GM19455 (cell line): Measurements from ENCODE around the gene BTG3.
A peak's percentile ranks its signal among the peaks of the same experiment; 100 is the strongest.

Source experiments
- ATAC-seq: cut with Tn5 transposase; IDR thresholded peaks from one replicate; pipeline ENCODE4 v1.9.1; 2021; ENCODE audit not compliant: unreplicated experiment

The BTG3 gene

DNA sequence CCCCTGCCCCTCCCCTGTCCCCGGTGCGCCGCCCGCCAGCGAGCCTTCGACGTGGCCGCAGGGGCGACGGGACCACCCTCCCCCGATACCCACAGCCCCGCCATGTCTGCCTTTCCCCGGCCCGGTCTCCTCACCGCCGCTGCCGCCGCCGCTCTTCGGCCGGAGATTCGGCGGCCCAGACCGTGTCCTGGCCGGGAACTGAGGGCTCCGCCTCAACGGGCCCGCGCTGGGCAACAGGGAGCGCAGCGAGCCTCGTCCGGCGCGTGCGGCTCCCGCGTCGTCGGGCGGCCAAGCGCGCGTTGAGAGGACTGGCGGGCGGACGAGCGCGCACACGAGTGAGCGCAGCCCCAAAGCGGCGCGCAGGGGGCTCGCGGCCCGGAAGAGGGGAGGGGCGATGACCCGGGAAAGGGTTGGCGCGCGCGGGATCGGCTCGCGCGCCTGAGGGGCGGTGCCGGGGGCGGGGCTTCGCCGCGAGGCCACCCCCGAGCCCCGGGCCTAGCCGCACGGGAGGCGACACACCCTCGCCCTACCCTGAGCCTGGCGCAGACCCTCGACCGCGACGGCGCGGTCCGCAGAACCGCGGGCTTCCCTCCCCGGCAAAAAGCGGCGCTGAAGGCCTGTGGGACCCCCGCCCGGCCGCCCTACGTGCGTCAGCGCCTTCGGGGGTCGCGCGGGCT lies at the start of gene BTG3:
Gene BTG3, minus strand, starts transcription at position 337 of the 677 bp plus-strand sequence. CDS start 3,757 bp downstream, outside the sequence.
- peak; percentile 71 for ATAC-seq

DNA sequence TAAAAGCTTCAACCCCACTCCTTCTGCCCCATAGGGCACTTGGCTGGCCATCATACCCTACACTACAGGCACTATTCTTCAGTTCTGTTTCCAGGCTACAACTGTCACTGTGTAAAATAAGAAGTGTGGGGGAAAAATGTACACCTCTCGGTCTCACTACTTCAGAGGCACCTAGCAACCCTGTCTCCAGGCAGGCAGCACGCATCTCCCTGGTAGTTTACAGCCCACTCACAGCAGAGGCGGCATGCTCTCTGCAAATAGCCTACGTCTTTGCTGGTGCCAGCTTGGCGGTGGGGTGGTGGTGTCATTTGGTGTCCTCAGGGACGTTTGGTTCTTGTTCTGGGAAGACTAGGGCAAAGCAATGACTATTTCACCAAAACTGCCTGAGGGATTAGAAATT lies 48.2 kb upstream of the BTG3 start:
- no peak for ATAC-seq

- no peak for ATAC-seq
Measured at GRCh38 chr21:17660452-17660851, 47.8 kb upstream of the BTG3 start.

DNA sequence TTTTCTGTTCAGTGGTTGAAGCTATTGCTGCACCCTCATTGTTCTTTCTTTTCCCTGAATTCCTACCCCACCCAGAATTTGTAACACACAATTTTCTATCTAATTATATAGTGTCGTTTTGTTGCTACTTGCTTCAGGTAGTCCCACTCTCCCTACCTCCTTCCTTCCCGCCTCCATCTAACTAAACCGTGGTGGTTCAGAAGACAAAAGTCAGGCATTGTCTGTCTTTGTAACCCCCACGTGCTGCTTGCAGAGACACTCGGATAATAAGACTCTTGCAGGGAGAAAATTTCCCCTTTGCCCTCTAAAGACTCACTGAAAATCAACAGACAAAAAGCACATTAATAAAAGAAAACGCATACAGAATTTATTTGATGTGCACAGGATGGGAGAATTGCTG lies 46.2 kb upstream of the BTG3 start:
- ATAC-seq, result no peak

GRCh38 chr21:17651526-17651925 lies 38.8 kb upstream of the BTG3 start:
- no peak for ATAC-seq

DNA sequence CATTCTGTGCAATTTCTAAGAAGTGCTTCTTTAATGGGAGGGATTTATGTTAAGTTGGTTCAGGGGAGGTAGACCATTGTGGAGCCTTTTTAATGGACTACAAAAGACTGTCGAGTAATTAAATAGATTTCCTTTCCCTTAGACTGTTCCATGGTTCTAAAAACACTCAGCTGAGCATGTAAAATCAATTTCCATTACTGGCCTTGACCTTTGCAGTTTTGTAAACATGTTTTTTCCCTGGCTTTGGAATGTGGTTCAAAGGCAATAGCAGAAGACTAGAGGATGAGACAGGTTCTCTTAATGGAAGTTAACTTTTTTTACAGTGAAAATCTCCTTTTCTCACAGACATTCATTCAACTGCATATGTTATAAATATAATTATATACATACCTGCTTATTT lies 37.6 kb upstream of the BTG3 start:
- ATAC-seq, result no peak

- ATAC-seq, result no peak
Measured at GRCh38 chr21:17646790-17647189, 34.1 kb upstream of the BTG3 start.

DNA sequence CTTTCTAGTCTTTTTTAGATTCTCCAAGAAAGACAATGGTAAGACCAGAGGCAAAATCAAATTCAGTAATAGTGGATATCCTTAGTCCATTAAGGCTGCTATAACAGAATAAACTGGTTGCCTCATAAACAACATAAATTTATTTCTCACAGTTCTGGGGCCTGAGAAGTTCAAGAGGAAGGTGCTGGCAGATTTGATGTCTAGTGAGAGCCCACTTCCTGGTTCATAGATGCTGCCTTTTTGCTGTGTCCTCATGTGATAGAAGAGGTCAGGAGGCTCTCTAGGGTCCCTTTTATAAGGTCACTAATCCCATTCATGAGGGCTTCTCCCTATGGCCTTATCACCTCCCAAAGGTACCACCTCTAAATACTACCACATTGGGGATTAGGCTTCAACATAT lies 31.5 kb upstream of the BTG3 start:
- no peak for ATAC-seq

DNA sequence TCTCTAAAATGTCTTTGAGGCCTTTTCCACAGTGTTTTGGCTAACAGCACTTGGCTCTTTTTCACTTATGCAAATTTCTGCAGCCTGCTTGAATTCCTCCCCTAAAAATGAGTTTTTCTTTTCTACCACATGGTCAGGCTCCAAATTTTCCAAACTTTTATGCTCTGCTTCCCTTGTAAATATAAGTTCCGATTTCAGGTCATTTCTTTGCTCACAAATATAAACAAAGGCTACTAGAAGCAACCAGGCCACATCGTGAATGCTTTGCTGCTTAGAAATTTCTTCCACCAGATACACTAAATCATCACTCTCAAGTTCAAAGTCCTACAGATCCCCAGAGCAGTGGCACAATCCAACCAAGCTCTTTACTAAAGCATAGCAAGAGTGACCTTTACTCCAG lies 28.1 kb upstream of the BTG3 start:
- ATAC-seq, result no peak

DNA sequence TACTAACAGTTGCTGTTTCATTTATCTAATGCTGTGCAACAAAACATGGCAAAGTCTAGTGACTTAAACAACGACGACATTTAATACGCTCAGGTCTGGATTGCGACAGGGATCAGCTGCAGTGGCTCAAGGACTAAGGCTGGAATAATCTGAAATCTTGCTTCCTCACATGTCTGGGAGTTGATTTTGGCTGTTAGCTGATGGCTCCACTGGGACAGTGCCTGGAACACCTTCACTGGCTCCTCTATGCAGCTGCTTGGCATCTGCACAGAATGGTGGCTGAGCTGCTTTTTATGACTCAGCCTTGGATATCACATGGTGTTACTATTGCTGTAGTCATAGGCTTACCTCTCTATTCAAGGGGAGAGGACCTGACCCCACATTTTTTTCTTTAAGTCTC lies 24.0 kb upstream of the BTG3 start:
- no peak for ATAC-seq

- ATAC-seq, result no peak
Measured at GRCh38 chr21:17631195-17631594, 18.5 kb upstream of the BTG3 start.

GRCh38 chr21:17622018-17622417 lies 9.3 kb upstream of the BTG3 start:
- no peak for ATAC-seq

GRCh38 chr21:17616831-17617230 lies 4.1 kb upstream of the BTG3 start:
- no peak for ATAC-seq

GRCh38 chr21:17613242-17613676 lies 558 bp upstream of the BTG3 start:
- peak; percentile 1 for ATAC-seq

- ATAC-seq, result peak; percentile 20
Measured at GRCh38 chr21:17612023-17612564, 607 bp downstream of the BTG3 start.

- peak; percentile 60 for ATAC-seq
Measured at GRCh38 chr21:17611414-17612022, 1.2 kb downstream of the BTG3 start.

DNA sequence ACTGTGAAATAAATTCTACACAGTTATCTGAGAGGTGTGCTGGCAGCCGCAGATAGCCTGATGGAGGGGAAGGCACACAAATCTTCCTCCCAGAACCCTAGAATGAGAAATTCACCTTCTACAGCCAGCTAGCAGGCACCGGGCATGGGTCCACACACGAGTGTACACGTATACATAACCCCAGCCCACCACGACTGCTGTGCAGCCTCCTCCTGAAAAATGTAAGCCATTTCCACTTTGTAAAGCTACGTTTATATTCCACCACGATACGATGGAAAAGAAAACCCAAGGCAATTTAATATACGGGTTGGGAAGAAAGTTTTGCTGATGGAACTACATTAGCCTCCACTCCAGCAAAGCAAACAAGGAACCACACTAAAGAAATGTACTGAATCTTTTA lies 1.8 kb downstream of the BTG3 start:
- ATAC-seq, result no peak

DNA sequence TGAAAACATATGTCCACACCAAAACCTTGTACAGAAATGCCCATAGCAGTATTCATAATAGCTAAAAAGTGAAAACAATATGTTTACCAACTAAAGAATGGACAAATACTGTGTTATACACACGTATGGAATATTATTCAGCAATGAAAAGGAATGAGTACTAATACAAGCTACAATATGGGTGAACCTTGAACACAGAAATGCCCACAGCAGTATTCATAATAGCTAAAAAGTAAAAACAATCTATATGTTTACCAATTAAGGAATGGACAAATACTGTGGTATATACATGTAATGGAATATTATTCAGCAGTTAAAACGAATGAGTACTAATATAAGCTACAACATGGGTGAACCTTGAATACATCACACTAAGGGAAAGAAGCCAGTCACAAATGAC lies 3.0 kb downstream of the BTG3 start:
- ATAC-seq, result no peak

DNA sequence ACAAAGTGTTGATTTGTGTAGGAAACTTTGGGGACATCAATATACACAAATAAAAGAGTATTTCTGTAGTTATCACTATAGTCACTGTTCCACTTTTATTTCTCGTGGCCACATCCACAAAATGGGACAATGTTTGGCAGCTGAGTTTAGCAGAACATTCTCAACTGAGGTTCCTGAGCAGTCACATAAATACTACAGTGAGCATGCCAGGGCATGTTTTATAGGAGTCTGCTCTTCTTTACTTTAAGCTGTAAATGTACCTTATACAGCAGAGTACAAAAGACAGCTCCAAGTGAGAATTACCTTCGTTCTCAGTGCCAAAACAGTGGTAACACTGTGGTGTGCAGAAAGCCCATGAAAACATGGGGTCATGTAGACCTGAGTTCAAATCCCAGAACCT lies 5.0 kb downstream of the BTG3 start:
- no peak for ATAC-seq

DNA sequence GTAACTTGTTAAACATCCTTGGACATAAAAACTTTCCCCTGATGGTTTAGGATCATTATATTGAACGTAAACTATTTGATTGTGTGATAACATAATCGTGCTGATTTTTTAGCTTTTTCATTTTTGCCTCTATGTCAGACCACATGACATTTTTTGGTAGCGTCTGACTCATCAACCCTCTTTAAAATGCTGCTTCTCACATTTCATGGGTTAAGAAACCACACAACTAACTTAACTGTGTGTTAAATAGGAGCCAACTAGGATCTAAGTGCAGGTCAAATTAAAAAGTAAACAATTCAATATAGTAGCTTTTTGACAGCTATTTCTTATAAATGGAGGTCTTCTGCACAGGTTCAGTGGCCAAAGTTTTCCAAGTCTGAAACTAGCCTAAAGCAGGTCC lies 9.8 kb downstream of the BTG3 start:
- no peak for ATAC-seq

GRCh38 chr21:17598437-17598836 lies 14.3 kb downstream of the BTG3 start:
- peak; percentile 75 for ATAC-seq

- ATAC-seq, result no peak
Measured at GRCh38 chr21:17597680-17598079, 15.0 kb downstream of the BTG3 start.

- no peak for ATAC-seq
Measured at GRCh38 chr21:17590430-17590829, 22.3 kb downstream of the BTG3 start.
